Stimulated activated naive B cell treated with anti-CD40 and anti-IgM and Interleukin-4, amounts not matched to agents 10 μg/mL and 1 μg/mL and 100 μg/mL, for 72 hours (primary cell): ENCODE results near the gene LVRN.

ENCODE experiments used
- ATAC-seq, 2 donors: fragments of 150-1000 bp; cut with Tn5 transposase; replicated peaks; 2 replicates each; pipeline ENCODE4 v1.10.0; 2021; ENCODE audit warnings: moderate library complexity in 1 of 2
- DNase-seq: peaks from one replicate; pipeline ENCODE4 v3.0.0; 2021
- H3K27ac Mint-ChIP-seq: one replicate; pipeline ENCODE4 v1.8.0; 2022; ENCODE audit warnings: mild to moderate bottlenecking, mixed read lengths
- H3K27me3 Mint-ChIP-seq, 2 donors: one replicate each; pipeline ENCODE4 v1.8.0; 2022; ENCODE audit warnings: mixed read lengths in 2 of 2
- H3K36me3 Mint-ChIP-seq, 2 donors: one replicate each; pipeline ENCODE4 v1.8.0; 2022; ENCODE audit warnings: mixed read lengths in 2 of 2, mild to moderate bottlenecking in 1 of 2
- H3K4me1 Mint-ChIP-seq, 2 donors: one replicate each; pipeline ENCODE4 v1.8.0; 2022; ENCODE audit warnings: mixed read lengths in 2 of 2, mild to moderate bottlenecking in 1 of 2
- H3K4me3 Mint-ChIP-seq, 2 donors: one replicate each; pipeline ENCODE4 v1.8.0; 2022; ENCODE audit warnings: mild to moderate bottlenecking in 2 of 2, mixed read lengths in 2 of 2, moderate library complexity in 1 of 2
- H3K9me3 Mint-ChIP-seq, 2 donors: one replicate each; pipeline ENCODE4 v1.8.0; 2022; ENCODE audit warnings: mixed read lengths in 2 of 2, mild to moderate bottlenecking in 1 of 2

LVRN gene

DNA sequence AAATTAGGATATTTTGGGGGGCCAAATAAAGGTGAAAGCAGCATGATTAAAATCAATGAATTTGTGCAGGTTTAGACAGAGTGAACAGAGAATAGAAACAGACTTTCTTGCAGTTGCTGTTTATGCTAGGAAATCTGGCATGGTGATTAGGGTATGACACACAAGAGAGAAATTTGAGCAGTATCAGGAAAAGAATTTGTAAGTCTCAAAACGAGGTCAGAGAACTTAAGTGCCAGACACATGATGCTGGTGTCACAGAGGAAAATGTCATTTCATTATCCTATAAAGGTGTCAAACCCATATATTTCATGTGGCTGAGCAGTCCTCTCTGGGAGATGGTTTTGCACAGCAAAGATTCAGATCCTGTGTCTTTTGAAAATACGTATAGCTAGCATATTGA is 15.7 kb downstream of the LVRN start:
- H3K27me3 Mint-ChIP-seq = peaks cover 31 to 52% of the 10 kb centered on the region in 2 donors
- DNase-seq (no peak), ATAC-seq (no peak)
- H3K36me3 Mint-ChIP-seq = no peaks in the 10 kb centered on the region
- peaks cover 0 to 2% of the 10 kb centered on the region in 2 donors for H3K4me1 Mint-ChIP-seq
- no peaks in the 10 kb centered on the region for H3K9me3 Mint-ChIP-seq
- no peak overlapping the region for H3K4me3 Mint-ChIP-seq
- H3K27ac Mint-ChIP-seq = no peak overlapping the region

DNA sequence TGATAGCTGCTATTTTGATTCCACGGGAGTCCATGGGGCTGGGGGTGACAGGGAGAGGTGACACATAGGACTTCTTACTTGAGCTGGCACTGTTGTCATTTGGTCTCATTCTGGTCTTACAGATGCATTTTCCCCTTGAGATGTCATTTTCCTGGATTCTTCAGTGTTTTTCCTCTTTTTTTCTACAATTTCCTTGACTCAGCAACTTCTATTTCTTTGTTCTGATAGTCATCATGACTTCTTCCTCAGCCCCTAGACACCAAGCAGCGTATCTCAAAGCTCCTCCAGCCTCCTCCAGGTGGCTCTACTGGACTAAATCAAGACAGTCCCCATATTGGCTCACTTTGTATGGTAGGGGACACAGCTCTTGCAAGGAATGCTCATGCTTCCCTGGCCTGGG is 16.5 kb downstream of the LVRN start:
- H3K27ac Mint-ChIP-seq = no peak overlapping the region
- ATAC-seq (no peak), DNase-seq (no peak)
- H3K36me3 Mint-ChIP-seq = no peaks in the 10 kb centered on the region
- H3K27me3 Mint-ChIP-seq = peaks cover 31 to 52% of the 10 kb centered on the region in 2 donors
- no peak overlapping the region for H3K4me3 Mint-ChIP-seq
- H3K4me1 Mint-ChIP-seq = peaks cover 0 to 2% of the 10 kb centered on the region in 2 donors
- H3K9me3 Mint-ChIP-seq = no peaks in the 10 kb centered on the region

DNA sequence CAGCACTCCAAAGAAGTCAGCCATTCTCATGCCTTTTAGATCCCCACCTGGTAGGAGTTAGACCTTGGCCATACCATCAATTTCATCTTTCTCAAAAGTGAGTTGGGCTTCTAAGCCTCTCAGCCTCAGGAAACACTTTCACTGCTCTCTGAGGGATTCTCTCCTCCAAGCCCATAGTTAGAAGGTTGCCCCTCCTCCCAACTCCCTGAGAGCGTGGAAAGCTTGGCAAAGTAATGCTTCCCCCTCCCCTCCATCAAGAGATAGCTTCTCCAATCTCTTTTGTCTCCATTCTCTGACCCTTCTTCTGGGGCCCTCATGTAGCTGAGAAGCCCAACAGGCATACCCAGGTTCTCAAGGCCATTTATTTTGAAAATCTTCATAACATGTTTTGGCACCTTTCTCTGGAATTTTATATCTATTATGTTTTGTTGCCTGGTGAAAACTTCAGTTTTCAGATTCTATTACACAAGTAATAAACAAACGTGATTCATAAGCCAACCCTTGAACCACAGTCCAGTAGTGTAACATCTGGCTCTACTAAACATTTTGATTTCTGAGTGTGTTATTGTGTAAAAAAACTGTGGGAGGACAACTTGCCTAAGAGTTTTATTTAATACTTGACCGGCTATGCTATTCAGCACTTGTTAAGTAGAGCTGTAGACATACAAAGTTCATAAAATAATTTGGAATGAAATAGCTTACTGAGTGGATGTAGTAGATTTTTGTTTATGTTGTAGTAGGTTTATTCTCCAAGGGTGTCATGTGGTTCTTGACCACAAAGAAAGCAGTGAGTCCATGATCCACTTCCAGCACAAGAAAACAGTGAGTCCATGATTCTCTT is 17.1 kb downstream of the LVRN start:
- Mint-ChIP-seq H3K36me3 (no peaks in the 10 kb centered on the region), H3K27me3 (peaks cover 37 to 51% of the 10 kb centered on the region in 2 donors), H3K4me3 (no peak overlapping the region), H3K4me1 (peaks cover 0 to 2% of the 10 kb centered on the region in 2 donors), H3K27ac (no peak overlapping the region), H3K9me3 (no peaks in the 10 kb centered on the region)
- DNase-seq (no peak), ATAC-seq (no peak)

DNA sequence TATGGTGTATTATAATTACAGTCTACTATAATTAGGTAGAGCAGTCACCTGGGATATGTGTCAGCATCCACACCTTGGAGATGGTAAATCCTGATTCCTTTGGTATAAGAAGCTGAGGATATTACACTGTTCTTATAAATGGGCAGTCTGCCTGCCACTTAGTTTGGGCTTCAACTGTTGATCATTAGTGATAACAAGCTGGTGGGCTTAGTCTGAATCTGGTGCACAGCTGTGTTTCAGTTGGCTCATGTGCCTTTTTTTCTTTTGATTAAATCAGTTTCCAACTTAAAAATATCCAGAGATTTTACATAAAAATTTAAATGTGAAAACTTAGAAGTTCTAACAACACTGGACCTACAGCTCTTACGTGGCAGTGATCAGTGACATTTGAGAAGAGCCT is 21.2 kb downstream of the LVRN start:
- no peak overlapping the region for H3K4me3 Mint-ChIP-seq
- no peaks in the 10 kb centered on the region for H3K36me3 Mint-ChIP-seq
- DNase-seq (no peak), ATAC-seq (no peak)
- H3K27me3 Mint-ChIP-seq = peaks cover 17 to 26% of the 10 kb centered on the region in 2 donors
- no peak overlapping the region for H3K27ac Mint-ChIP-seq
- no peaks in the 10 kb centered on the region for H3K4me1 Mint-ChIP-seq
- no peaks in the 10 kb centered on the region for H3K9me3 Mint-ChIP-seq

DNA sequence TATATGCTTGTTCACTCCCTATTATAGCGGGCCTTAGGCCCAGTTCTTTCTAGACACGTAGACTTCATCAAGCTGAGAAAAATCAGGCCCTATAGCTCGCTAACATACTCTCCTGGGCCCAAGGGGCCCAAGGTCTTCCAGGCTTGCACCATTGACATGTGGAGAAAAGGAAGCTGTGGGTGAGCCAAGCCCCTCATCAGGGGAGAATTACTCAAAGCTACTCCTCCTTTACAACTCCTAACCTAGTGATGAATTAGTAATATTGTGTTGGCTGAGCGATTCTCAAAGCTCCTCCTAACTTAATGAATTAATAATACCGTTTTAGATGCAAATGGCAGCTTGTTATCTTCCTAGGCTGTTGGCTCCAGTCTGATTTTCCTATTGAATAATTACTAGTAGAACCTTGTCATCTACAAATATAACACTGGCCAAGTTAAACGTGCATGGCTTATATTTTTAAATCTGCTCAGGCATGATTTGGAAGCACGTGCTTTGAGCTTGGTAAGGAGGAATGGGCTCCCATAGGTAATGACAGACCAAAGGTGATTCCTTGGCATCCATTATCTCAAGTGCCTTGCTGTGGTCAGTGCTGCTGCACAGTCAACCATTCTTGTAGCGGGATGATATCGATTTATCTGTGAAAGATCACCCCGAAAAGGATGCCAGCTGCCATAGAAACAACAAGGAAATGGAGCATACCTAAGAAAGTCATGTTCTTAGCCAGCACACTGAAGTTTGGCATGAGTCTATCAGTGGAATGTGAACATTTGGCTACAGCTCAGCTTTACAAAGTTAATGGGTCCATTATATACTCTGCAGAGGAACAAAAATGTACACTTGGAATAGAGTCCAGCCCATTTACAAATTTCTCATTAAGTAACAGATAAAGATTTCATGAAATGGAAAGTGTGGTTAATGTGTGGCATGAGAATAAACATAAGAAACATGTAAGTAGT is 23.8 kb downstream of the LVRN start:
- no peak overlapping the region for H3K27ac Mint-ChIP-seq
- no peak for DNase-seq

DNA sequence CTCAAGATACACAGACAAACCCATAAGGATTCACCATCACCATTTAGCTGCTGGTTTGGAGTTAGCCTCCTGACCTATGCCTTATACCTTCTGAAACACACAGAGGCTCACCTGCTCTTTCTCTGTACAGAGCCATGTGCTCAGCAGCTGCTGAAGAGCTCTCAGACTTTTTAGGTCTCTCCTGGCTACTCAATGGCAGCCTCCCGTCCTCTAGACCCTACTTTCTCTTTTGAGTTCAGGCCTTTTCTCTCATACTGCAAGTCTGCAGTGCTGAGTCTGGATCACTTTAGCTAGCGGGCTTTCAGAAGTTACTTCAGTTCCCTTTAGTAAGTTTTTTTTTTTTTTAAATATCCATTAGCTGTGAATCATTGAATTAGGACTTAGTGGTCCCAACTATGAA is 25.7 kb downstream of the LVRN start:
- H3K4me3 Mint-ChIP-seq = no peak overlapping the region
- no peak for ATAC-seq
- no peak for DNase-seq
- peaks cover 4 to 18% of the 10 kb centered on the region in 2 donors for H3K27me3 Mint-ChIP-seq
- H3K4me1 Mint-ChIP-seq = no peaks in the 10 kb centered on the region
- no peak overlapping the region for H3K27ac Mint-ChIP-seq
- no peaks in the 10 kb centered on the region for H3K9me3 Mint-ChIP-seq
- no peaks in the 10 kb centered on the region for H3K36me3 Mint-ChIP-seq

More for the DNA sequence above, 23.8 kb downstream of the LVRN start:
- no peaks in the 10 kb centered on the region for H3K9me3 Mint-ChIP-seq
- H3K27me3 Mint-ChIP-seq = peaks cover 10 to 15% of the 10 kb centered on the region in 2 donors
- no peak for ATAC-seq
- H3K36me3 Mint-ChIP-seq = no peaks in the 10 kb centered on the region
- no peak overlapping the region for H3K4me3 Mint-ChIP-seq
- no peaks in the 10 kb centered on the region for H3K4me1 Mint-ChIP-seq

DNA sequence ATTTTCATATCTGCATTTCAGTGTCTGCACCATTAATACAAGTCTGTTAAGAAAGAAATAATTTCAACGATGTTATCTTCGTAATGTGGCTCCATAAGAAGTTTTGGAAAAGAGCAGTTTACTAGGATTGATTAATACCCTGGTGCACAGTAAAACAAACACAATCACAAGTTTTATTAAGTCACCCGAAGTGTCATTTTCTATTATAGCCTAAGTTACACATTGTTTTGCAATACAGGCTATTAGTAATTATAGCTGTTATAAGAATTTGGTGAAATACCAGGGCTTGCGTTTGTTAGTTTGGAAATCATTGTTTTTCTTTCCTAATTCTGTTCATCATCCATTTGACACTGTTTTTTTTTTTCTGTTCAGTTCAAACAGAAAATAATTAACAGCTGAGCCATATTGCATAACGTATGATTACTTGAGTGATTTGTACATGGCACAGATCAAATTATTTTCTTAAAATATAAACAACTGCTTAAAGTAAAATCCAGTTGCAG is 30.6 kb downstream of the LVRN start:
- DNase-seq (no peak), ATAC-seq (no peak)
- H3K27ac Mint-ChIP-seq = no peak overlapping the region
- H3K9me3 Mint-ChIP-seq = no peaks in the 10 kb centered on the region
- peaks cover 13 to 24% of the 10 kb centered on the region in 2 donors for H3K27me3 Mint-ChIP-seq
- no peak overlapping the region for H3K4me3 Mint-ChIP-seq
- H3K4me1 Mint-ChIP-seq = no peaks in the 10 kb centered on the region
- H3K36me3 Mint-ChIP-seq = no peaks in the 10 kb centered on the region

DNA sequence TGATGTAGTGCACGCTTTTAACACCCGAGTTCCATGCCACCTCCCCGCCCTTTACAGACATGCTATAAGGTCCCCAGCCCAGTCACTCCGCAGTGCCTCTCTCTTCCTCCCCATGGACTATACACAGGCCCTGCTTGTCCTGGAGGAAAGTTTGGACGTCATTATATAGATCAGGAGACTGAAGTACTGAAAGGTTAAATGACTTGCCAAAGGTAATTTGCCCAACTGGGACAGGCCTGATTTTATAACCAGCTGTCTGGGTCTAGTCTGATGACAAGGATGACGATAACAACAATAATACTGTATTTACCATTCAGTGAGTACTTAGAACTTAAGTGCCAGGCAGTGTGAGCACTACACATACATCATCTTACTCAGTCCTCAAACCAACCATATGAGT is 33.1 kb downstream of the LVRN start:
- Mint-ChIP-seq H3K36me3 (no peaks in the 10 kb centered on the region), H3K27me3 (peaks cover 13 to 24% of the 10 kb centered on the region in 2 donors), H3K9me3 (no peaks in the 10 kb centered on the region), H3K4me3 (no peak overlapping the region), H3K27ac (peak overlapping the region; percentile 67), H3K4me1 (no peaks in the 10 kb centered on the region)
- ATAC-seq = no peak
- DNase-seq = no peak

DNA sequence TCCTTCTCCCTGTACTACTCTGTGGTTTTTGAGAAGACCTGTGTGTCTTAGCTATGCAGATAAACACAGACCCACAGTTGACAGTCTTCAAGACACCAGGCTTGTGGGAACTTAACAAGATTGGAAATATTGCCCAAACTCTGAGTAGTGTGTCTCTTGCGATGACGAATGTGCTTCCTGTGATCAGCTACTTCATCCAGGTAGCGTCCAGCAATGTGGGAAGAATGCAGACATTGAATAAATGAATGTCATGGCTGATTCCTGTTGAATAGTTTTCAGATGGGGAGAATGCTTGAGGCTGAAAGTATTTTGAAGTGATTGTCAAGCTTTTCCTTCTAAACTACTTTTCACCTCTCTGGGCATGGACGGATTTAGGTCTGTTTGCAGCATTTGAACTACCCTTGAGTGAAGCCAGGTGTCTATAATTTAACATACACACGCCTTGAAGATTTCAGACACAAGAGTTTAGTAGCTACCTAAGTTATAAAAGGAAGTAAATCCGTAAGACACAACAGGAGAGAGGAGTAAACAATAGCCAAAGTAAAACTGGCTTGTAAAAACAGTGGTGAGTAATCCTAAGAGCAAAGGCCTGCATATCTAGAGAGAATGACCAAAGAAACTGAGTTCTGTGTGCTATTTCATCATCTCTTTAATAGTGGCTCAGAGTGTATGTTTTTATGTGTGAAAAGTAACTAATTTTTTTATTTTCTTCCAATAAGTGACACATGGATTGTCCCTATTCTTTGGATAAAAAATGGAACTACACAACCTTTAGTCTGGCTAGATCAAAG is 40.0 kb downstream of the LVRN start:
- no peaks in the 10 kb centered on the region for H3K4me1 Mint-ChIP-seq
- H3K9me3 Mint-ChIP-seq = no peaks in the 10 kb centered on the region
- no peak overlapping the region for H3K4me3 Mint-ChIP-seq
- peaks cover 0 to 8% of the 10 kb centered on the region in 2 donors for H3K27me3 Mint-ChIP-seq
- no peak overlapping the region for H3K27ac Mint-ChIP-seq
- H3K36me3 Mint-ChIP-seq = no peaks in the 10 kb centered on the region
- no peak for ATAC-seq
- DNase-seq = no peak

DNA sequence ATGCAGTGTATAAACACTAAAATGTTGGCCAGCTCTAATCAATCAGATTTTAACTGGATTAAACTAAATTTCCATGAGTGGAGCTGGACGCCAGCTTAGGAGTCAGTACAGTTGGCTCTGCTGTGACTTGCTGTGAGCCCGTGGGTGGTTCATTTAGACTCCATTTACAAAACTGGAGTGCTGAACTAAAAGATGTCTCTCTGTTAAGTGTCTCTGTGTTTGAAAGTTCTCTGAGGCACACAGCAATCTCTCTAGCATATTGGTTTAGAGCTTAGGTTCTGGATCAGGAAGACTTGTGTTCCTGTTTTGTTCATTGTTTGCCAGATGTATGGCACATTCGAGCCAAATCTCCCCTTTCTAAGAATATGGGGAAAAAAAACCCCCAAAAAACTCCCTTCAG is 42.0 kb downstream of the LVRN start:
- Mint-ChIP-seq H3K4me3 (no peak overlapping the region), H3K27me3 (peaks cover 0 to 8% of the 10 kb centered on the region in 2 donors), H3K27ac (no peak overlapping the region), H3K9me3 (no peaks in the 10 kb centered on the region), H3K36me3 (no peaks in the 10 kb centered on the region), H3K4me1 (no peaks in the 10 kb centered on the region)
- no peak for DNase-seq
- no peak for ATAC-seq

DNA sequence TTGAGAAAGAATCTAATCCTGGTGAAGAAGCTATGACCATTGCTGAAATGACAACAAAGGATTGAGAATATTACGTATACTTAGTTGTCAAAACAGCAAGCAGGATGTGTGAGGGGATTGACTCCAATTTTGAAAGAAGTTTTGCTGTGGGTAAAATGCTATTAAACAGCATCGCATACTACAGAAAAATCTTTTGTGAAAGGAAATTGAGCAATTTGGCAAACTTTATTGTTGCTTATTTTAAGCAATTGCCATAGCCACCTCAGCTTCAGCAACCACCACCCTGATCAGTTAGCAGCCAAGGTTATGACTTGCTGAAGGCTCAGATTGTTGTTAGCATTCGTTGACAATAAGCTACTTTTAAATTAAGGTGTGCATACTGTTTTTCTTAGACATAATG is 47.5 kb downstream of the LVRN start:
- Mint-ChIP-seq H3K27ac (no peak overlapping the region), H3K27me3 (no peaks in the 10 kb centered on the region), H3K36me3 (no peaks in the 10 kb centered on the region), H3K4me3 (no peak overlapping the region), H3K9me3 (no peaks in the 10 kb centered on the region), H3K4me1 (no peaks in the 10 kb centered on the region)
- ATAC-seq (no peak), DNase-seq (no peak)

DNA sequence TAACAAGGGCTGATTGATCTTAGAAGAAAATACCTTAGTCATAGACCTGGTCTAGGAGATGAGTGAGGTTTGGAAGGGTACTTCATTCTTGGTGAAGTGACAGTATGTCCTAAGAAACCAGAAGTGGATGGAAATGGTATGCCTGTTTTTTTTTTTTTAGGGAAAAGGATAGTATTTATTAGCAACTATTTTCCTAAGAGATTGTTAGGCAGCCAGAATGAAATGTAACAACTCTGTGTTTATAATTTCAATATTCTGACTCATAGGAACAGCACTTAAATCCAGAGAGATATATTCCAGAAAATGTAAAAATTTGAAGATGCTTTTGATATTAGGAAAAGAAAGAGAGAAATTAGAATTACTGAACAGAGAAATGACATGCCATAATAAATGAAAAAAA is 48.8 kb downstream of the LVRN start:
- Mint-ChIP-seq H3K27me3 (no peaks in the 10 kb centered on the region), H3K27ac (no peak overlapping the region), H3K4me3 (no peak overlapping the region), H3K9me3 (no peaks in the 10 kb centered on the region), H3K4me1 (no peaks in the 10 kb centered on the region), H3K36me3 (no peaks in the 10 kb centered on the region)
- DNase-seq (no peak), ATAC-seq (no peak)

DNA sequence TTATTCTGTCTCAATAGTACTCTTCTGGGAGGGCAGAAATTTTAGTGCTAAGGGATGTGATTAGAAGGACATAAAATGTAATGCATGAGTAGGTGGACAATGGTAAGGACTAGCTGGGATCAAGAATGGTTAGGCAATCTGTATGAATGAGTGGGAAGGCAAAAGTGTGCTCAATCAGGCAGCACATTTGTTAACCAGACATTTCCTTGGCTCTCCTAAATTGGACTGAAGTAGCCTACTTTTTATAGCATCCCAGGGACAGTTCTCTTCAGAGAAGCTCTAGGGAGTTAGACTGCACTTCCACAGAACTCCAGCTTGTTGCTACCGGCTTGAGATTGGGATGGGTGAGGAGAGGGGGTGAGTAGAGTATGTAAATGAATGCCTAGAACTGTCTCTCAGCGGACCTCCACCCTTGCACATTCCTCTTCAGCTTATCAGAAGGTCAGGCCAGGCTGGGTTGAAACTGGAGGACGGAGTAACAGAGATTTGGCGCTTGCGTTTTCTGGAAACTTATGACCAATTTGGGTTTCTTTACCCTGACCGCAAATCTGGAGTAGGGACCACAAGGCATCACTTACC is 51.0 kb downstream of the LVRN start:
- Mint-ChIP-seq H3K36me3 (no peaks in the 10 kb centered on the region), H3K27me3 (peaks cover 0 to 5% of the 10 kb centered on the region in 2 donors), H3K4me1 (no peaks in the 10 kb centered on the region), H3K4me3 (no peak overlapping the region), H3K9me3 (no peaks in the 10 kb centered on the region), H3K27ac (no peak overlapping the region)
- DNase-seq (no peak), ATAC-seq (no peak)

DNA sequence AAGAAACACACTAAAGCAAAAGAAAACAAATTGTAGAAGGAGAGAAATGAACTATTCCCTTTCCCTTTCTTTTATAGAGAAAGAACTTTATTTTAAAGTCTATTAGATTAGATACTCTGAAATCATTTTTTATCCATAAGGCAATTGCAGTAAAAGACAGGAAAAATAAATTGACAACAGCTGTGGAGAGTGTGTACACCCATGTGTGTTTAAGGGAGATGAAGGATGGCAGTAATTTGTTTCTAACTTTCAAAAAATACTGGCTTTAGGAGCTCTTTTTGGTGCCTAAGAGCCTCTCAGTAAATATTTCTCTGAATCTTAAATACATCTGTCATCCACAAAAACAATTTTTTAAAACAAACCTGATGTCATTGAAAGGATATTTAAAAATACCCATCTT is 51.7 kb downstream of the LVRN start:
- no peaks in the 10 kb centered on the region for H3K9me3 Mint-ChIP-seq
- no peaks in the 10 kb centered on the region for H3K36me3 Mint-ChIP-seq
- H3K27me3 Mint-ChIP-seq = peaks cover 0 to 5% of the 10 kb centered on the region in 2 donors
- DNase-seq (no peak), ATAC-seq (no peak)
- H3K4me1 Mint-ChIP-seq = no peaks in the 10 kb centered on the region
- no peak overlapping the region for H3K27ac Mint-ChIP-seq
- no peak overlapping the region for H3K4me3 Mint-ChIP-seq
